SU-DHL-6 (cell line): ENCODE measurements around the gene FAM163A.

Experiments
- H2AFZ ChIP-seq: fragments of 200-600 bp; sonication (generic); 2 replicates; pipeline ENCODE4 v1.6.1; 2014; ENCODE audit warnings: low read depth, mild to moderate bottlenecking, moderate library complexity, mixed read lengths, antibody characterized with exemption, low read length; ENCODE audit not compliant: severe bottlenecking
- H3F3A ChIP-seq: fragments of 200-600 bp; shearing (Covaris generic); 2 replicates; pipeline ENCODE4 v1.6.0; 2016; ENCODE audit warnings: antibody characterized with exemption, mild to moderate bottlenecking; ENCODE audit not compliant: insufficient read depth
- H3K27ac ChIP-seq: fragments of 200-600 bp; sonication (generic); 2 replicates; pipeline ENCODE4 v1.5.1; 2016; ENCODE audit warnings: low read depth, mild to moderate bottlenecking, low read length, moderate library complexity, mixed read lengths
- H3K27me3 ChIP-seq: fragments of 200-600 bp; sonication (generic), shearing (Covaris generic); 2 replicates; pipeline ENCODE4 v1.6.0; 2014; ENCODE audit warnings: mild to moderate bottlenecking, low read length
- H3K36me3 ChIP-seq: fragments of 200-600 bp; sonication (generic); 2 replicates; pipeline ENCODE4 v1.6.1; 2014; ENCODE audit warnings: mild to moderate bottlenecking, low read length, mixed read lengths
- H3K4me2 ChIP-seq: fragments of 300-600, 200-600 bp; shearing (Covaris generic), sonication (generic); 2 replicates; pipeline ENCODE4 v1.6.0; 2014; ENCODE audit warnings: low read length, low read depth, mild to moderate bottlenecking; ENCODE audit not compliant: poor library complexity, severe bottlenecking
- H3K4me3 ChIP-seq: fragments of 200-600 bp; sonication (generic); 2 replicates; pipeline ENCODE4 v1.5.1; 2014; ENCODE audit warnings: antibody characterized with exemption, low read length, mild to moderate bottlenecking, mixed read lengths; ENCODE audit not compliant: insufficient read depth, poor library complexity, severe bottlenecking
- H3K79me2 ChIP-seq: fragments of 200-600 bp; sonication (generic); 2 replicates; pipeline ENCODE4 v1.6.1; 2014; ENCODE audit warnings: mild to moderate bottlenecking, low read length, moderate library complexity; ENCODE audit not compliant: insufficient read depth
- H3K9ac ChIP-seq: fragments of 200-600 bp; sonication (generic); 2 replicates; pipeline ENCODE4 v1.7.0; 2014; ENCODE audit warnings: mild to moderate bottlenecking, low read length
- H3K9me2 ChIP-seq: fragments of 200-600 bp; sonication (generic); replicated peaks from 2 replicates; pipeline ENCODE4 v1.6.1; 2014; ENCODE audit warnings: low read length; ENCODE audit not compliant: insufficient read depth
- H3K9me3 ChIP-seq: fragments of 200-600 bp; sonication (generic); 2 replicates; pipeline ENCODE4 v1.6.1; 2014; ENCODE audit warnings: low read length, mixed read lengths; ENCODE audit not compliant: insufficient read depth
- H4K20me1 ChIP-seq: fragments of 200-600 bp; sonication (generic); 2 replicates; pipeline ENCODE4 v1.6.1; 2014; ENCODE audit warnings: low read depth, mild to moderate bottlenecking, antibody characterized with exemption, low read length, moderate library complexity, mixed read lengths
- CTCF ChIP-seq: fragments of 200-600 bp; sonication (generic); IDR thresholded peaks from one replicate; pipeline ENCODE4 v1.5.1; 2017; ENCODE audit warnings: antibody characterized with exemption, mild to moderate bottlenecking, low read length, moderate library complexity; ENCODE audit not compliant: insufficient read depth, poor library complexity, severe bottlenecking
- EZH2phosphoT487 ChIP-seq: fragments of 200-600 bp; sonication (generic), shearing (Covaris generic); conservative IDR thresholded peaks from 2 replicates; pipeline ENCODE4 v1.6.1; 2018; ENCODE audit warnings: mild to moderate bottlenecking, antibody characterized with exemption, low read length, moderate library complexity, mixed read lengths

The FAM163A gene

GRCh38 chr1:179817789-179818188 is 74.7 kb downstream of the FAM163A start:
- Histone ChIP-seq H4K20me1 (no peaks in the 10 kb centered on the region), H3K4me3 (no peak overlapping the region), H3K36me3 (no peaks in the 10 kb centered on the region), H3K9ac (no peak overlapping the region), H2AFZ (no peak overlapping the region), H3F3A (no peaks in the 10 kb centered on the region), H3K79me2 (no peaks in the 10 kb centered on the region), H3K9me3 (no peaks in the 10 kb centered on the region), H3K27me3 (no peaks in the 10 kb centered on the region), H3K27ac (no peak overlapping the region), H3K9me2 (no peaks in the 10 kb centered on the region), H3K4me2 (no peak overlapping the region)
- no peak for TF ChIP-seq EZH2phosphoT487
- no peak for TF ChIP-seq CTCF

GRCh38 chr1:179818260-179818659 is 75.2 kb downstream of the FAM163A start:
- H3K27me3 ChIP-seq: no peaks in the 10 kb centered on the region
- H3K4me2 ChIP-seq: no peak overlapping the region
- no peaks in the 10 kb centered on the region for H4K20me1 ChIP-seq
- H3K9me2 ChIP-seq: no peaks in the 10 kb centered on the region
- no peaks in the 10 kb centered on the region for H3F3A ChIP-seq
- H2AFZ ChIP-seq: no peak overlapping the region
- no peaks in the 10 kb centered on the region for H3K9me3 ChIP-seq
- H3K9ac ChIP-seq: no peak overlapping the region
- no peak overlapping the region for H3K27ac ChIP-seq
- no peak overlapping the region for H3K4me3 ChIP-seq
- no peak for TF ChIP-seq EZH2phosphoT487
- no peaks in the 10 kb centered on the region for H3K36me3 ChIP-seq
- no peaks in the 10 kb centered on the region for H3K79me2 ChIP-seq

- Histone ChIP-seq H3K4me2 (no peak overlapping the region), H3K9ac (no peak overlapping the region), H3K27ac (no peak overlapping the region), H3F3A (no peaks in the 10 kb centered on the region), H2AFZ (no peak overlapping the region), H3K27me3 (no peaks in the 10 kb centered on the region), H3K79me2 (no peaks in the 10 kb centered on the region), H3K9me3 (no peaks in the 10 kb centered on the region), H4K20me1 (no peaks in the 10 kb centered on the region), H3K4me3 (no peak overlapping the region), H3K9me2 (no peaks in the 10 kb centered on the region), H3K36me3 (no peaks in the 10 kb centered on the region)
- TF ChIP-seq CTCF (no peak), EZH2phosphoT487 (no peak)
Measured at GRCh38 chr1:179818743-179819173, 75.7 kb downstream of the FAM163A start.

GRCh38 chr1:179820226-179820970 is 77.3 kb downstream of the FAM163A start:
- H3K36me3 ChIP-seq: no peaks in the 10 kb centered on the region
- no peaks in the 10 kb centered on the region for H3K9me3 ChIP-seq
- H2AFZ ChIP-seq: no peak overlapping the region
- H4K20me1 ChIP-seq: no peaks in the 10 kb centered on the region
- H3F3A ChIP-seq: no peaks in the 10 kb centered on the region
- H3K9ac ChIP-seq: no peak overlapping the region
- no peak overlapping the region for H3K27ac ChIP-seq
- H3K27me3 ChIP-seq: no peaks in the 10 kb centered on the region
- no peaks in the 10 kb centered on the region for H3K79me2 ChIP-seq
- H3K4me3 ChIP-seq: no peak overlapping the region
- no peaks in the 10 kb centered on the region for H3K9me2 ChIP-seq
- no peak overlapping the region for H3K4me2 ChIP-seq
- TF ChIP-seq CTCF (no peak), EZH2phosphoT487 (no peak)
